Gastroesophageal sphincter (tissue), 4 donors: ENCODE measurements around the gene SECISBP2. TPM values are rescaled to one million over a fixed set of nuclear protein-coding genes. Genes with fewer than 3 reads are reported as not detected.

Experiments
- ATAC-seq: fragments of 150-250 bp; one replicate; pipeline ENCODE4 v1.9.1; 2016; ENCODE audit warnings: mild to moderate bottlenecking, moderate library complexity
- H3K27ac ChIP-seq, 4 donors: fragments of 200-600 bp; sonication (generic) in 3 of 4; 1 replicate in 3 of 4; 2 replicates in 1 of 4; pipeline ENCODE4 v1.5.1; 2016 to 2019
- H3K27me3 ChIP-seq: fragments of 200-600 bp; sonication (generic); one replicate; pipeline ENCODE4 v1.5.1; 2019
- H3K36me3 ChIP-seq, 2 donors: fragments of 200-600 bp; sonication (generic); one replicate each; pipeline ENCODE4 v1.5.1; 2019; ENCODE audit warnings: control low read depth in 1 of 2
- H3K4me1 ChIP-seq, 3 donors: fragments of 200-600 bp; sonication (generic); 1 replicate in 2 of 3; 2 replicates in 1 of 3; pipeline ENCODE4 v1.5.1; 2016 to 2019; ENCODE audit warnings: control low read depth in 2 of 3
- H3K4me3 ChIP-seq, 2 donors: fragments of 200-600 bp; sonication (generic); one replicate each; pipeline ENCODE4 v1.5.1; 2019; ENCODE audit warnings: mild to moderate bottlenecking in 1 of 2, moderate library complexity in 1 of 2
- H3K9me3 ChIP-seq, 3 donors: fragments of 200-600 bp; sonication (generic); one replicate each; pipeline ENCODE4 v1.5.1; 2017 to 2019; ENCODE audit warnings: control low read depth in 2 of 3
- CTCF ChIP-seq, 4 experiments: fragments of 200-600 bp in 2 of 4; fragments of 450-650 bp in 2 of 4; sonication (generic) in 1 of 4; IDR thresholded peaks; one replicate each; pipeline ENCODE4 v1.5.1; 2017 to 2019; ENCODE audit warnings: antibody characterized with exemption in 4 of 4, mild to moderate bottlenecking in 2 of 4, moderate library complexity in 2 of 4
- EP300 ChIP-seq: sonication (generic); formaldehyde crosslinking; IDR thresholded peaks from one replicate; pipeline ENCODE4 v1.6.1; 2017; ENCODE audit warnings: antibody characterized with exemption, mild to moderate bottlenecking
- POLR2A ChIP-seq, 2 donors: fragments of 450-650 bp; IDR thresholded peaks; one replicate each; pipeline ENCODE4 v1.6.1; 2017; ENCODE audit warnings: antibody characterized with exemption in 2 of 2, mild to moderate bottlenecking in 2 of 2, moderate library complexity in 1 of 2
- POLR2AphosphoS5 ChIP-seq: sonication (generic); formaldehyde crosslinking; IDR thresholded peaks from one replicate; pipeline ENCODE4 v1.6.1; 2017; ENCODE audit warnings: antibody characterized with exemption
- WGBS, 2 donors: methylation state at CpG; one replicate each; pipeline ENCODE4 v1.1.5; 2018; ENCODE audit warnings: low coverage in 1 of 2; 5-methylcytosine and 5-hydroxymethylcytosine counted together
- total RNA-seq, 4 donors: library from RNA; depleted of rRNA; stranded (reverse); fragments of >200 nt; gene quantifications; one replicate each; pipeline ENCODE4 v1.1.0, GENCODE V29; 2016

The SECISBP2 gene
- total RNA-seq, 4 donors from 2014 or later: 23.3 to 49.5 (median 33.4) TPM

GRCh38 chr9:89351584-89352300, 33.4 kb downstream of the SECISBP2 start:
- 96 to 100% methylated on average over 3 to 4 of the region's 6 CpGs for WGBS, 2 donors
- Histone ChIP-seq H3K27ac (no peak overlapping the region), H3K4me1 (peaks cover 0 to 22% (median 0%) of the 10 kb centered on the region in 3 donors), H3K36me3 (peaks cover 0 to 100% of the 10 kb centered on the region in 2 donors), H3K9me3 (no peaks in the 10 kb centered on the region), H3K27me3 (no peaks in the 10 kb centered on the region), H3K4me3 (no peak overlapping the region)
- no peak for ATAC-seq
- TF ChIP-seq POLR2A (IDR thresholded peaks at IDR 0.05) (no peak), POLR2AphosphoS5 (no peak), EP300 (no peak), CTCF (IDR thresholded peaks at IDR 0.05) (no peak)

- H3K4me1 ChIP-seq: peaks cover 0 to 22% (median 0%) of the 10 kb centered on the region in 3 donors
- H3K4me3 ChIP-seq: no peak overlapping the region
- peaks cover 0 to 100% of the 10 kb centered on the region in 2 donors for H3K36me3 ChIP-seq
- no peak for TF ChIP-seq EP300
- no peak for TF ChIP-seq POLR2A (IDR thresholded peaks at IDR 0.05)
- no peak for TF ChIP-seq POLR2AphosphoS5
- TF ChIP-seq CTCF (IDR thresholded peaks at IDR 0.05): no peak
- H3K9me3 ChIP-seq: no peaks in the 10 kb centered on the region
- no peaks in the 10 kb centered on the region for H3K27me3 ChIP-seq
- WGBS, 2 donors: 49 to 70% methylated on average over 3 of the region's 3 CpGs
- H3K27ac ChIP-seq: no peak overlapping the region
- ATAC-seq: no peak
These were observed 34.2 kb downstream of the SECISBP2 start for GRCh38 chr9:89352451-89352850.

- Histone ChIP-seq H3K9me3 (no peaks in the 10 kb centered on the region), H3K27me3 (no peaks in the 10 kb centered on the region), H3K4me1 (peaks cover 0 to 22% (median 0%) of the 10 kb centered on the region in 3 donors), H3K36me3 (peaks cover 0 to 100% of the 10 kb centered on the region in 2 donors), H3K27ac (no peak overlapping the region), H3K4me3 (no peak overlapping the region)
- no peak for ATAC-seq
- 93 to 100% methylated on average over 2 to 3 of the region's 8 CpGs for WGBS, 2 donors
- TF ChIP-seq CTCF (IDR thresholded peaks at IDR 0.05) (no peak), POLR2AphosphoS5 (no peak), POLR2A (IDR thresholded peaks at IDR 0.05) (no peak), EP300 (no peak)
These were observed 34.8 kb downstream of the SECISBP2 start for GRCh38 chr9:89352874-89353649.

GRCh38 chr9:89353989-89354388, 35.7 kb downstream of the SECISBP2 start:
- ATAC-seq: no peak
- TF ChIP-seq EP300 (no peak), CTCF (IDR thresholded peaks at IDR 0.05) (no peak), POLR2AphosphoS5 (no peak), POLR2A (IDR thresholded peaks at IDR 0.05) (no peak)
- peaks cover 0 to 100% of the 10 kb centered on the region in 2 donors for H3K36me3 ChIP-seq
- H3K4me3 ChIP-seq: no peak overlapping the region
- H3K9me3 ChIP-seq: no peaks in the 10 kb centered on the region
- H3K27me3 ChIP-seq: no peaks in the 10 kb centered on the region
- H3K4me1 ChIP-seq: peaks cover 0 to 28% (median 0%) of the 10 kb centered on the region in 3 donors
- no peak overlapping the region for H3K27ac ChIP-seq
- WGBS, 2 donors: 62 to 83% methylated on average over 3 of the region's 3 CpGs
